Measurements from ENCODE around the gene SLC22A23. TPM values are rescaled to one million over a fixed set of nuclear protein-coding genes. Genes with fewer than 3 reads are reported as not detected.

SLC22A23 gene
- polyA plus RNA-seq, 4 donors, result 9.5 to 38.3 (median 15.0) TPM

DNA sequence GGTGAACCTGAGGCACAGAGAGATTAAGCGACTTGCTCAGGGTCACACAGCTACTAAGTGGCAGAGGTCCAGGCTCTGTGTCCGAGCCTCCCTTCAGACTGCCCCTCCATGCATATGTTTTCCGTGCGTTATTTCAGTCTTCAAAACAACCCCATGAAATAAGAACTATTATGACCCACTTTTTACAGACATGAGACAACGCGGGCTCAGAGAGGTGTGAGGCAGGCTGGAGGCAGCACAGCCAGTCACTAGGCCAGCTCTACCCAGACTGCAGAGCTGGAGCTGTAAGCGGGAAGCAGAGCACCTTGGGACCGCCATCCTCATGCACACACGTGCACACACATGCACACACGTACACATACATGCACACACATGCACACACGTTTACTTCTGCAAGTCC lies 135.8 kb downstream of the SLC22A23 start:
- FAIRE-seq, result no peak
- 84 to 94% (median 90%) methylated on average over 11 of the region's 11 CpGs for WGBS, 3 donors

DNA sequence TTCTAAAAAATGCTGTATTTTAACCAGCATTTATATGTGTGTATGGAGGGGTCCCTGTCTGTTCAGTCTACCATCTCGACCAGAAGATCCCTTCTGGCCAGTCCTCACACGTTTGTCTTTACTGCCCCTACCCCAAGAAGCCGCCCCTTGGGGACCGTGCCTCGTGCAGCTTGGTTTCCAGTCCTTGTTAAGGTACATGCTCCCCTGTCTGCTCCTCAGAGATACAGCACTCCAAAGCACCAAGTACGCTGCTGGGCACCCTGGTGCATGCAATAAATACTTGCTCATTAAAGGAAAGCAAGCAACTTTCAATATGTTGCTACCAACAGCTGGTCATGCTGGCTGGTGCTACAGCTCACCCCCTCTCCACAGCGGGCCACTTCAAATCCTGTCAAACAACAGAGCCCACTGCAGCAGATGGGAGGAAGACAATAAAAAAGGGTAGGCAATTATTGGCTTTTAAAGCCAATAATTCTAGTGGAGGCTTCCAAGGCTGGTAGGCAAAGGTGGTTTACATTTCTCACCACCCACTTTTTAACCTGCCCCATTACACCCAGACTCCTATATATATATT lies 136.5 kb downstream of the SLC22A23 start:
- DNase-seq (no peak), FAIRE-seq (no peak)
- 80 to 94% (median 82%) methylated on average over 7 of the region's 7 CpGs for WGBS, 3 donors
- no peak overlapping the region for H3K4me3 ChIP-seq (ENCODE audit: low read depth in 1 of 3, low read length in 3 of 3)
- H3K27me3 ChIP-seq (ENCODE audit: control insufficient read depth in 3 of 3, insufficient read depth in 3 of 3, low read length in 3 of 3), result no peaks in the 10 kb centered on the region
- peaks cover 0 to 79% (median 10%) of the 10 kb centered on the region in 3 donors for H3K36me3 ChIP-seq (ENCODE audit: control insufficient read depth in 3 of 3, insufficient read depth in 2 of 3, low read depth in 1 of 3, low read length in 3 of 3)
- H3K4me1 ChIP-seq (ENCODE audit: control insufficient read depth in 3 of 3, insufficient read depth in 2 of 3, low read depth in 1 of 3, low read length in 2 of 3), result peaks cover 0 to 3% (median 0%) of the 10 kb centered on the region in 3 donors
- H3K9me3 ChIP-seq (ENCODE audit: control insufficient read depth in 2 of 2, insufficient read depth in 1 of 2, low read depth in 1 of 2, low read length in 1 of 2), result no peaks in the 10 kb centered on the region
- H3K27ac ChIP-seq (ENCODE audit: low read depth in 1 of 3, low read length in 2 of 3), result no peak overlapping the region

More for the DNA sequence above, 135.8 kb downstream of the SLC22A23 start:
- no peak overlapping the region for H3K4me3 ChIP-seq (ENCODE audit: low read depth in 1 of 3, low read length in 3 of 3)
- H3K9me3 ChIP-seq (ENCODE audit: control insufficient read depth in 2 of 2, insufficient read depth in 1 of 2, low read depth in 1 of 2, low read length in 1 of 2), result no peaks in the 10 kb centered on the region
- H3K4me1 ChIP-seq (ENCODE audit: control insufficient read depth in 3 of 3, insufficient read depth in 2 of 3, low read depth in 1 of 3, low read length in 2 of 3), result peaks cover 0 to 3% (median 0%) of the 10 kb centered on the region in 3 donors
- peaks cover 0 to 74% (median 8%) of the 10 kb centered on the region in 3 donors for H3K36me3 ChIP-seq (ENCODE audit: control insufficient read depth in 3 of 3, insufficient read depth in 2 of 3, low read depth in 1 of 3, low read length in 3 of 3)
- no peak overlapping the region for H3K27ac ChIP-seq (ENCODE audit: low read depth in 1 of 3, low read length in 2 of 3)
- no peaks in the 10 kb centered on the region for H3K27me3 ChIP-seq (ENCODE audit: control insufficient read depth in 3 of 3, insufficient read depth in 3 of 3, low read length in 3 of 3)
- no peak for DNase-seq

DNA sequence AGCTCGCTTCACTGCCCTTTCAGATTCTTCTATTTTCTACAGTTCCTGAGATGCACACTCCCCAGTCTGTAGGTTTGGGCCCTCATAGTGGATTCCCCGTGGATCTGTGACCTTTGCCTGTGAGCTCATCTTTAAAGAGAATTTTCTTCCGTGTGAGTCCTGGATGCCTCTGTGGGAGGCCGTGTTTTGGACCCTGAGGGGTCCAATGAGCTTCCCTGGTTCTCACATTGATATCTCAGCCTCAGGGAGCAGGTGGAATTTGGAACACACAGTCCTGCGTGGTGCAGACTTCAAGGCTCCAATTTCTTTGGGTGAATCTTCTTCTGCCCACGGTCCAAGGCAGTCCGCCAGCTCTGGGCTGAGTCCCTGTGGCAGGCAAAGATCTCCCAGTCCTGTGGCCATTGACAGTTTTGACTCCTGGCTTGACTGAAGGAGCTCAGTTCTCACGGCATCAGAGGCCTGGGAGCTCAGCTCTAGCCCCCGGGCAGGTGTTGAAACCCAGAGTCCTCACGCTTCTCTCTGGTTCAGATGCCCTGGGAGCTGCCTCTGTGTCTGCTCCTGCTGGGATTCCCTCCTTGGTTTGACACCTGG lies 137.1 kb downstream of the SLC22A23 start:
- peaks cover 0 to 3% (median 0%) of the 10 kb centered on the region in 3 donors for H3K4me1 ChIP-seq (ENCODE audit: control insufficient read depth in 3 of 3, insufficient read depth in 2 of 3, low read depth in 1 of 3, low read length in 2 of 3)
- H3K9me3 ChIP-seq (ENCODE audit: control insufficient read depth in 2 of 2, insufficient read depth in 1 of 2, low read depth in 1 of 2, low read length in 1 of 2), result no peaks in the 10 kb centered on the region
- DNase-seq (no peak), FAIRE-seq (no peak)
- H3K36me3 ChIP-seq (ENCODE audit: control insufficient read depth in 3 of 3, insufficient read depth in 2 of 3, low read depth in 1 of 3, low read length in 3 of 3), result peaks cover 0 to 82% (median 12%) of the 10 kb centered on the region in 3 donors
- H3K27me3 ChIP-seq (ENCODE audit: control insufficient read depth in 3 of 3, insufficient read depth in 3 of 3, low read length in 3 of 3), result no peaks in the 10 kb centered on the region
- WGBS, 3 donors, result 60 to 85% (median 79%) methylated on average over 10 of the region's 10 CpGs
- no peak overlapping the region for H3K27ac ChIP-seq (ENCODE audit: low read depth in 1 of 3, low read length in 2 of 3)
- no peak overlapping the region for H3K4me3 ChIP-seq (ENCODE audit: low read depth in 1 of 3, low read length in 3 of 3)

DNA sequence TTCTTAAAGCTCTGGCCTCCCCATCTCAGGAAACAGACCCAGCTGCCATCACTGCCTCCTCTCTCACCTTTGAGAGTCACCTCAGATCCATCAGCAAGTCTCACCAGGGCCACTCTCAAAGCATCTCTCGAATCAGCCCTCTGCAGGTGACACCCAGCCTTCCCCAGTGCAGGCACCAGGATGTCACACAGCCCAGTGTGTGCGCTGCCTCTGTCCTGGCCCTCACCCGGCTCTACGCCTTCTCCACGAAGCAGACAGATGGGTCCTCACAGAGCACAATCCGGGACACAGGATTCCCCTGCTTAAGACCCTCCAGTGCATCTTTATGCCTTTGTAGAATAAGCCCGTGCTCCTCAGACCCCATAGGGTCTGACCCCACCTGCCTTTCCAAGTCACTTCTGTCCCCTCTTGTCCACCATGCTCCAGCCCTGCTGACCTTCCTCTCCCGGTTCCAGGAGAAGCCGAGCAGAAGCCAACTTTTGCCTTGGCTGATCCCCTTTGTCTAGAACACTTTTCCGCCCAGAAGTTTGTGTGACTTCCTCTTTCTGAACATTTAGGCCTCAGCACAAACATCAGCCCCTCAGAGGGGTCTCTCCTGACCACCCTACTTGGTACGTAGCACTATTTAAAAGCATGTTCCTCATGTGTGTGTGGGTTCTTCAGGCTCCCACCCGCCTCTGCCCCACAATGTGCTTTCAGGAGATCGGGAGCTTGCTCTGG lies 137.9 kb downstream of the SLC22A23 start:
- H3K4me1 ChIP-seq (ENCODE audit: control insufficient read depth in 3 of 3, insufficient read depth in 2 of 3, low read depth in 1 of 3, low read length in 2 of 3), result no peaks in the 10 kb centered on the region
- H3K4me3 ChIP-seq (ENCODE audit: low read depth in 1 of 3, low read length in 3 of 3), result no peak overlapping the region
- peaks cover 0 to 82% (median 14%) of the 10 kb centered on the region in 3 donors for H3K36me3 ChIP-seq (ENCODE audit: control insufficient read depth in 3 of 3, insufficient read depth in 2 of 3, low read depth in 1 of 3, low read length in 3 of 3)
- no peaks in the 10 kb centered on the region for H3K27me3 ChIP-seq (ENCODE audit: control insufficient read depth in 3 of 3, insufficient read depth in 3 of 3, low read length in 3 of 3)
- DNase-seq (no peak), FAIRE-seq (no peak)
- no peak overlapping the region for H3K27ac ChIP-seq (ENCODE audit: low read depth in 1 of 3, low read length in 2 of 3)
- 91 to 95% (median 95%) methylated on average over 13 of the region's 13 CpGs for WGBS, 3 donors
- no peaks in the 10 kb centered on the region for H3K9me3 ChIP-seq (ENCODE audit: control insufficient read depth in 2 of 2, insufficient read depth in 1 of 2, low read depth in 1 of 2, low read length in 1 of 2)

DNA sequence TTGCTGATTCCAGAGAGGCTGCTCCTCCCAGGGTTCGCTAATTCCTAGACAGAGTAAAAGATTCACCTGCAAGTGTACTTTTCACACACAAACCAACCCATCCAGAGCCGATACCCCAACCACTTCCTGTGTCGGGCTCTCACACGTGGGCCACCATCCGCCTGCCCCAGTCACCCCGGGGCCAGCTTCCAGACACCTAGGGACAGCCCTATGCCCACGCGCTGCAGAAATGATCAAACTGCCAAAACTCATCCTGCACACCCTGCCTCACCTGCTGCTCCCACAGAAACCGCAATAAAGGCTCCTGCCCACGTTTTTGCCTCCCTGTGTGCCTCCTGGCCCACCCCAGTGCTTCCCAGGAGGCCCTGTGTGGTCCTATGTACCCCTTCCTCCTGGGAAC lies 138.6 kb downstream of the SLC22A23 start:
- no peak for DNase-seq
- WGBS, 3 donors, result 55 to 88% (median 73%) methylated on average over 10 of the region's 10 CpGs
- Histone ChIP-seq H3K4me1 (ENCODE audit: control insufficient read depth in 3 of 3, insufficient read depth in 2 of 3, low read depth in 1 of 3, low read length in 2 of 3) (no peaks in the 10 kb centered on the region), H3K9me3 (ENCODE audit: control insufficient read depth in 2 of 2, insufficient read depth in 1 of 2, low read depth in 1 of 2, low read length in 1 of 2) (no peaks in the 10 kb centered on the region), H3K4me3 (ENCODE audit: low read depth in 1 of 3, low read length in 3 of 3) (no peak overlapping the region), H3K27me3 (ENCODE audit: control insufficient read depth in 3 of 3, insufficient read depth in 3 of 3, low read length in 3 of 3) (no peaks in the 10 kb centered on the region), H3K36me3 (ENCODE audit: control insufficient read depth in 3 of 3, insufficient read depth in 2 of 3, low read depth in 1 of 3, low read length in 3 of 3) (peaks cover 0 to 78% (median 14%) of the 10 kb centered on the region in 3 donors), H3K27ac (ENCODE audit: low read depth in 1 of 3, low read length in 2 of 3) (no peak overlapping the region)
- FAIRE-seq, result no peak

DNA sequence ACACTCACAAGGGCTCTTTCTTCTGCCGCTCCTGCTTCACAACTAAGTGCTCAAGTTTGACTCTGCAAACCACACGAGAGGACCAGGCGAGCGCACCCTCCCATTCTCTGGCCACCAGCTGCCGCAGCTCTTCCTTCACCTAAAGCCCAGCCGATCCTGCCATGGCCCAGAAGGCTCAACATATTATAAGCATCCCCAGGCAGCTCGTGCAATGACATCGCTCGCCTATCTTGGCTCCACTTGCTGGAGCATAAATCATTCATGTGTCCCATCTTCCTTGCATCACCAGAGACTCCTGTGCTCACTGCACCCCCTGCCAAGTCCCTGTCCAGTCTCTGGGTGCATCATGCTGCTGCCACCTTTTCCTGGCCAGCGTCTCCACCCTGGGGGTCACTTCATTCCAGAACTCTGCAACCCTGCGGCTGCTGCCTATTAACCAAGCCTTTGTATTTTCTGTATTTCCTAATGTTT lies 139.1 kb downstream of the SLC22A23 start:
- peaks cover 0 to 79% (median 14%) of the 10 kb centered on the region in 3 donors for H3K36me3 ChIP-seq (ENCODE audit: control insufficient read depth in 3 of 3, insufficient read depth in 2 of 3, low read depth in 1 of 3, low read length in 3 of 3)
- FAIRE-seq (no peak), DNase-seq (no peak)
- no peaks in the 10 kb centered on the region for H3K27me3 ChIP-seq (ENCODE audit: control insufficient read depth in 3 of 3, insufficient read depth in 3 of 3, low read length in 3 of 3)
- H3K27ac ChIP-seq (ENCODE audit: low read depth in 1 of 3, low read length in 2 of 3), result no peak overlapping the region
- 84 to 91% (median 91%) methylated on average over 11 of the region's 11 CpGs for WGBS, 3 donors
- H3K4me3 ChIP-seq (ENCODE audit: low read depth in 1 of 3, low read length in 3 of 3), result no peak overlapping the region
- no peaks in the 10 kb centered on the region for H3K9me3 ChIP-seq (ENCODE audit: control insufficient read depth in 2 of 2, insufficient read depth in 1 of 2, low read depth in 1 of 2, low read length in 1 of 2)
- no peaks in the 10 kb centered on the region for H3K4me1 ChIP-seq (ENCODE audit: control insufficient read depth in 3 of 3, insufficient read depth in 2 of 3, low read depth in 1 of 3, low read length in 2 of 3)

DNA sequence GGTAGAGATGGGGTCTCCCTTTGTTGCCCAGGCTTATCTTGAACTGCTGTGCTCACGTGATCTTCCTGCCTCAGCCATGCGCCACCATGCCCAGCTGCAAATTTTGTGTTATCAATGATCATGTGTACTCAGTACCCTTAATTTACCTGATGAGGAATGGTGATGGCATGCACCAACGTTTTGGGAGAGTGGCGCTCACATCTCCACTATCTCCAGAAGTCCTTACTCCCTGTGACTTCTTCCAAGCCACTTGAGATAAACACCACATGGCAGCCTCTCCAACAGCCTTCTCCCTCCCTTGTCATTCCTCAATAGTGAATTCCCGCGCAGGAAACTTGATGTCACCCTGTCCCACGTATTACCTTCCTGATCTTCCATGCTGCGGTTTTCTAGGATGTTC lies 140.0 kb downstream of the SLC22A23 start:
- FAIRE-seq (no peak), DNase-seq (no peak)
- Histone ChIP-seq H3K36me3 (ENCODE audit: control insufficient read depth in 3 of 3, insufficient read depth in 2 of 3, low read depth in 1 of 3, low read length in 3 of 3) (peaks cover 0 to 73% (median 14%) of the 10 kb centered on the region in 3 donors), H3K9me3 (ENCODE audit: control insufficient read depth in 2 of 2, insufficient read depth in 1 of 2, low read depth in 1 of 2, low read length in 1 of 2) (no peaks in the 10 kb centered on the region), H3K4me3 (ENCODE audit: low read depth in 1 of 3, low read length in 3 of 3) (no peak overlapping the region), H3K27me3 (ENCODE audit: control insufficient read depth in 3 of 3, insufficient read depth in 3 of 3, low read length in 3 of 3) (no peaks in the 10 kb centered on the region), H3K4me1 (ENCODE audit: control insufficient read depth in 3 of 3, insufficient read depth in 2 of 3, low read depth in 1 of 3, low read length in 2 of 3) (no peaks in the 10 kb centered on the region), H3K27ac (ENCODE audit: low read depth in 1 of 3, low read length in 2 of 3) (no peak overlapping the region)
- WGBS, 3 donors, result 80 to 87% (median 84%) methylated on average over 8 of the region's 8 CpGs

DNA sequence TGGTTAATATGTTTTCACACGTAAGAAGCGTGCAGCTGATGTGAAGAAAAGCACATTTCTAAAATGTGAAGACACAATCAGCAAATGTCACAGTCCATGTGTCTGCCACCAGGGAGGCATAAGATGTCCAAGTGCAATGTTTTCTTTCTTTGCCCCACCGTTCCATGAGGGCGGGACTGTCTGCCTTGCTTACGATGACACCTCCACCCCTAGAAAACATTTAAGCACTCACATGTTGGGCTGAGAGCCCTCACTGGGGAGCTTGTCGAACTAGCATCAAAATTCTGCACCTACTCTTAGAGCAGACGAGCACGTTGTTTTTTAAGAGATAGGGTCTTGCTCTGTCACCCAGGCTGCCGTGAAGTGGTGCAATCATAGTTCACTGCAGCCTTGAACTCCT lies 140.5 kb downstream of the SLC22A23 start:
- Histone ChIP-seq H3K36me3 (ENCODE audit: control insufficient read depth in 3 of 3, insufficient read depth in 2 of 3, low read depth in 1 of 3, low read length in 3 of 3) (peaks cover 0 to 71% (median 14%) of the 10 kb centered on the region in 3 donors), H3K27me3 (ENCODE audit: control insufficient read depth in 3 of 3, insufficient read depth in 3 of 3, low read length in 3 of 3) (no peaks in the 10 kb centered on the region), H3K4me3 (ENCODE audit: low read depth in 1 of 3, low read length in 3 of 3) (no peak overlapping the region), H3K4me1 (ENCODE audit: control insufficient read depth in 3 of 3, insufficient read depth in 2 of 3, low read depth in 1 of 3, low read length in 2 of 3) (no peaks in the 10 kb centered on the region), H3K27ac (ENCODE audit: low read depth in 1 of 3, low read length in 2 of 3) (no peak overlapping the region), H3K9me3 (ENCODE audit: control insufficient read depth in 2 of 2, insufficient read depth in 1 of 2, low read depth in 1 of 2, low read length in 1 of 2) (no peaks in the 10 kb centered on the region)
- FAIRE-seq (no peak), DNase-seq (no peak)
- 89 to 92% (median 92%) methylated on average over 9 of the region's 9 CpGs for WGBS, 3 donors
